ENCODE measurements around the gene MLEC.

Gene MLEC

DNA sequence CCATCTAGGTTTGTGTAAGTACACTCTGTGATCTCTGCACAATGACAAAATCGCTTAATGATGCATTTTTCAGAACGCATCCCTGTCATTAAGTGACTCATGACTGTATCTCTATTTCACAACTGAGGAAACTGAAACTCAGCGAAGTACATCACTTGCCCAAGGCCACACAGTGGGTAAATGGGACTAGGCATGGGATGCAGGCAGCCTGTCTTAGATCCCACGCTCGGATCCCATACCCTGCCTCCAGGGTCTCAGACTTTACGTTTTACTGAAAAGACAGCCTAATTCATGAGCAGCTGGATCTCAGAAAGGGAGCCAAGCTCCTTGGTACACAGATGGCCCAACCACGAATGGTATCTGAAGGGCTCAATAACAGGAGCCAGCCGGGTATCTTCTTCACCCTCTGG is 2.4 kb upstream of the MLEC start:
- no peaks in the 10 kb centered on the region for H3K36me3 ChIP-seq (ENCODE audit: control insufficient read depth, insufficient read depth, low read length)
- H3K27me3 ChIP-seq (ENCODE audit: control insufficient read depth, insufficient read depth, low read length), result no peaks in the 10 kb centered on the region
- H3K27ac ChIP-seq (ENCODE audit: low read depth, low read length), result no peak overlapping the region
- no peaks in the 10 kb centered on the region for H3K9me3 ChIP-seq (ENCODE audit: control insufficient read depth, insufficient read depth, low read depth, low read length)
- no peak overlapping the region for H3K9ac ChIP-seq (ENCODE audit: low read length)
- no peak overlapping the region for H3K4me3 ChIP-seq (ENCODE audit: low read depth, low read length)
- H3K4me1 ChIP-seq (ENCODE audit: control insufficient read depth, insufficient read depth, low read length), result peaks cover 18% of the 10 kb centered on the region

DNA sequence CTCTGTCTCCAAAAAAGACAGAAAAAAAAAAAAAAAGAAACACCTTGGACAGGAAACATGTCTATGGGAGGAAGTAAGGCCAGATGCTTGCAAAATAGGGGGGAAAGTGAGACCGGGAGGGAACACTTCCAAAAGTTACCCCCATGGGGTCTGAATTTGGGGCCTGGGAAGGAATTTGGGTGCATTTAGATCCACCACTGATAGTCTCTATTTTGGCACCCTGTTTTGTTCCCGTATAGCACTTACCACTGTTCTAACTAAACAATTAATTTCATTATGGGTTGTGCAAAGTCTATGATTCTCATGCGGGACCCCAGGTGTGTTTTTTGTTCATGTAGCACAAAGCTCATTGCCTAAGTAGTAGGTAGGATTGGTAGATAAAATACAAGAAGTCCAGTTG is 1.4 kb upstream of the MLEC start:
- Histone ChIP-seq H3K4me3 (ENCODE audit: low read depth, low read length) (peak overlapping the region; percentile 86), H3K4me1 (ENCODE audit: control insufficient read depth, insufficient read depth, low read length) (peaks cover 22% of the 10 kb centered on the region), H3K27ac (ENCODE audit: low read depth, low read length) (no peak overlapping the region), H3K9me3 (ENCODE audit: control insufficient read depth, insufficient read depth, low read depth, low read length) (no peaks in the 10 kb centered on the region), H3K9ac (ENCODE audit: low read length) (no peak overlapping the region), H3K27me3 (ENCODE audit: control insufficient read depth, insufficient read depth, low read length) (no peaks in the 10 kb centered on the region), H3K36me3 (ENCODE audit: control insufficient read depth, insufficient read depth, low read length) (no peaks in the 10 kb centered on the region)

DNA sequence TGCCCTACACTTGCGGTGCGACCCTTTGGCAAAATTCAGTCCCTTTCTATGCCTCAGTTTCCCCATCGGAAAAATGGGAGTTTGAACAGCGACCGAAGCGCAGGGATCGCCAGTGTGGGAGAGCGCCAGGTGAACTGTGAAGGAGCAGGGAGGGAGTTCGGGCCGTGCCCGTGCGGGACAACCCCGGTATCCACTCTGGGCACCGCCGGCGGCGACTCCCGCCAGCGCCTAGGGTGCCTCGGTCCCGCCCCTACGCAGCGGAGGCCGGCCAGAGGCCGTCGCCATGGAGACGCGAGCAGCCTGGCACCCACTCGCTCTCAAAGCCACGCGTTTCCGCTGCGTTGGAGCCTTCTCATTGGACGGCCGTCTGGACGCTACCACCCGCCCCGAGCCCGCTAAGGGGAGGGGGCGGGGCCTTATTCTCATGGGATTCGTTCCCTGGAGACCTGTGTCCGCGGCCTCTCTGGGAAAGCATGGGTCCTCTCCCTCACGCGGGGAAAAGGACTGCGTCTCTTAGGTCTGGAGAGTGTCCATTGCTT is 729 bp upstream of the MLEC start:
- Histone ChIP-seq H3K27ac (ENCODE audit: low read depth, low read length) (peak overlapping the region; percentile 87; the same call in 1 of the 2 replicates), H3K4me1 (ENCODE audit: control insufficient read depth, insufficient read depth, low read length) (peaks cover 28% of the 10 kb centered on the region), H3K9me3 (ENCODE audit: control insufficient read depth, insufficient read depth, low read depth, low read length) (no peaks in the 10 kb centered on the region), H3K9ac (ENCODE audit: low read length) (peak overlapping the region; percentile 83), H3K27me3 (ENCODE audit: control insufficient read depth, insufficient read depth, low read length) (no peaks in the 10 kb centered on the region), H3K36me3 (ENCODE audit: control insufficient read depth, insufficient read depth, low read length) (no peaks in the 10 kb centered on the region), H3K4me3 (ENCODE audit: low read depth, low read length) (peak overlapping the region; percentile 86)

DNA sequence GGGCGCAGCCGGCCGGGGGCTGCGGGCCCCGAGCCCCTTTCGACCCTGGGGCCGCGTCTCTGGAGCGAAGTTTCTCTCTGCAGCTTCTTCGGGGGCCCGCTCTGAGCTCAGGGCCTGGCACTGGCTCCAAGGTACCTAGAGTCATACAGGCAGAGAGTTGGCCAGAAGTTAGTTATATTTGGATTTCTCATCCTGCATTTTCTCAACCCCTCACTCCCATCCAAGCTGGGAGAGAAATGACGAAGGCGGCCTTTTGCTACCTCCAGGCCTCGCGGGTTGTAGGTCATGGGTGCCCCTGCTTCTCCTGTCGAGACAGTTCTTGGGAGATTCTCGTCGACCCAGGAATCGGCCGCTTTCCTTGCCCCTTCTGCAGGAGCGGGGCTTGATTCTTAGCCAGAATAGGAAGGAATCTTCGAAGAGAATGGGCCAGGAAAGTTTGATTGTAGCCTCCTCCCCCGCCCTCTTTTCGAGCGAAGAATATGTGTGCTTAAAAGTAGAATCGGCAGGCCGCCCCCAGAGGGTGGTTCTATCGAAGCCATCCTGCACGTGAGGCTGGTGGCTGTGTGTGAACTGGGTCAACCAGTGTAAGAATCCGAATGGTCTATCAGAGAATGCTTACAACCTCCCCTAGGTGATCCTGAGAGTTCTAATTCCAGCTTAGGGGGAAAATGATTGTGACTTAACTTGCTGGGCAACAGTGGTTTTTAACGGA is 785 bp downstream of the MLEC start:
- H3K36me3 ChIP-seq (ENCODE audit: control insufficient read depth, insufficient read depth, low read length), result no peaks in the 10 kb centered on the region; the same call in 1 of the 2 replicates
- peak overlapping the region; percentile 81 for H3K9ac ChIP-seq (ENCODE audit: low read length)
- no peaks in the 10 kb centered on the region for H3K27me3 ChIP-seq (ENCODE audit: control insufficient read depth, insufficient read depth, low read length)
- H3K27ac ChIP-seq (ENCODE audit: low read depth, low read length), result peak overlapping the region; percentile 84
- peaks cover 39% of the 10 kb centered on the region for H3K4me1 ChIP-seq (ENCODE audit: control insufficient read depth, insufficient read depth, low read length)
- peak overlapping the region; percentile 86 for H3K4me3 ChIP-seq (ENCODE audit: low read depth, low read length)
- H3K9me3 ChIP-seq (ENCODE audit: control insufficient read depth, insufficient read depth, low read depth, low read length), result no peaks in the 10 kb centered on the region

DNA sequence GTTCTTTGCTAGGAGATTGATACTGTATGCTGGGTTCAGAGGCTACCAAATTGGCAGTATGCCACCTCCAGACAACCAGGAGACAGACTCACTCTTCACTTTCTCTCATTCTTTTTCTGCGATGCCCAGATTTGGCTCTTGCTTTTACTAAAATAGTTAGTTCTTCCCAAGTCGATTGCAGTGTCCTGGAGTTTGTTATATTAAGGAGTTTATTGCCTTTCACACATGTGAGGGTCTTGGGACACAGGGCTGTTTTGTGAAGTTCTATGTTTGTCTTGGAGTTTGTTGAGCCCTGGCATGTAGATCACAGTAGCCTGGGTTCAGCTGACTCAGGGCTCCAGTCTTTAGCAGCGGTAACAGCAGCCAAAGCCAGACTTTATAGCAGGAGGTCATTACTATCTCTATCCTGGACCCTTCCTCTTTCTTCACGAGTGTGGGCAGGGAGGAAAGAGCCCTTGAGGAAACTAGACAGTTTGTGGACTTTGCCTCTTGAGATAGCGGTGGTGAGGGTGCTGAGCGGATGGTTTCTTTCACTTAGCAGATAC is 1.6 kb downstream of the MLEC start:
- Histone ChIP-seq H3K36me3 (ENCODE audit: control insufficient read depth, insufficient read depth, low read length) (no peaks in the 10 kb centered on the region; the same call in 1 of the 2 replicates), H3K27ac (ENCODE audit: low read depth, low read length) (no peak overlapping the region), H3K9me3 (ENCODE audit: control insufficient read depth, insufficient read depth, low read depth, low read length) (no peaks in the 10 kb centered on the region), H3K4me3 (ENCODE audit: low read depth, low read length) (peak overlapping the region; percentile 86), H3K27me3 (ENCODE audit: control insufficient read depth, insufficient read depth, low read length) (no peaks in the 10 kb centered on the region), H3K4me1 (ENCODE audit: control insufficient read depth, insufficient read depth, low read length) (peaks cover 47% of the 10 kb centered on the region), H3K9ac (ENCODE audit: low read length) (peak overlapping the region; percentile 81)

DNA sequence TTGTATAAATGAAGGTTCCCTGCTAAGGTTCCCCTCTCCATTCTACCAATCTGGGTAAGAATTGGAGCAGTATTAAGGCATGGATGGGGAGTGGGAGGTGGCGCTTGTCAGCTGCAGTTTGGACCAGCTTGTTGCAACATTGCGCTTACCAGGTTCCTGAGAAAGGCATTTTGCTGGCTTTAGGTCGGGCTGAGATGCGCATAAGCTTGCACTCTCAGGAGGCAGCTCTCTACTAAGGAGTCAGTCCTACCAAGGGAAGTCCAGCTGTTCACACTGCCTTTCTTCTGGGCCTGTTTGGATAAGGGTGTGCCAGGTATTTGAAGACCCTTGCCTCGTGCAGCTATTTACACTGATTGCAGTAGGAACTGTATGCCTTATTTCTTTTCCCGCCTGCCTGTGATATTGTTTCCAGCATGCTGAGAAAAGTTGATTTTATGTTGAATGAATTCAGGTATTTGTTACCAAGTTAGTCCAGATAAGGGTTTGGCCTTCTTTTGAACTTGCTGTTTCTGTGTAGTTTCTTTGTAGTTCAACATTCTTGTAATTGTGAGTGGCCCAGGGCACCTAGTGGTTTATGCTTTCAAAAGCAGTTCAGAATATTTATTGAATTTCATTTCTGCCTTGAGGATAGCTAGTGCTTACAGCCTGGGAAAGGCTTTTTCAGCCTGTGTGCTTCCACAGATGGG is 2.6 kb downstream of the MLEC start:
- Histone ChIP-seq H3K9me3 (ENCODE audit: control insufficient read depth, insufficient read depth, low read depth, low read length) (no peaks in the 10 kb centered on the region), H3K9ac (ENCODE audit: low read length) (peak overlapping the region; percentile 81), H3K36me3 (ENCODE audit: control insufficient read depth, insufficient read depth, low read length) (peaks cover 7% of the 10 kb centered on the region), H3K27me3 (ENCODE audit: control insufficient read depth, insufficient read depth, low read length) (no peaks in the 10 kb centered on the region), H3K4me3 (ENCODE audit: low read depth, low read length) (peak overlapping the region; percentile 86), H3K4me1 (ENCODE audit: control insufficient read depth, insufficient read depth, low read length) (peaks cover 55% of the 10 kb centered on the region), H3K27ac (ENCODE audit: low read depth, low read length) (no peak overlapping the region)

DNA sequence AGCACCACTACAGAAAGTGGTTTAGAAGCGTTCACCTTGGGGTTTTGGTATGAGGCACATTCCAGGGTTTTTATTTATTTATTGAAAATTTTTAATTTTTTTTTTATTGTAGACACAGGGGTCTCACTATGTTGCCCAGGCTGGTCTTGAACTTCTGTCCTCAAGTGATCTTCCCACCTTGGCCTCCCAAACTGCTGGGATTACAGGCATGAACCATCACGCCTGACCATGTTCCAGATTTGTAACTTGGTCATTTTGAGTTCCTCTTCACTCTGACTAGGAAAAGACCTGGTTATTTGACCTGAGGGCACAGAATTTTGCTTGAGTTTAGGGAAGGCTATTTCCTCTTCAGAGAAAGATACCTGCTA is 3.1 kb downstream of the MLEC start:
- no peak overlapping the region for H3K9ac ChIP-seq (ENCODE audit: low read length)
- peaks cover 12% of the 10 kb centered on the region for H3K36me3 ChIP-seq (ENCODE audit: control insufficient read depth, insufficient read depth, low read length)
- H3K27ac ChIP-seq (ENCODE audit: low read depth, low read length), result no peak overlapping the region

DNA sequence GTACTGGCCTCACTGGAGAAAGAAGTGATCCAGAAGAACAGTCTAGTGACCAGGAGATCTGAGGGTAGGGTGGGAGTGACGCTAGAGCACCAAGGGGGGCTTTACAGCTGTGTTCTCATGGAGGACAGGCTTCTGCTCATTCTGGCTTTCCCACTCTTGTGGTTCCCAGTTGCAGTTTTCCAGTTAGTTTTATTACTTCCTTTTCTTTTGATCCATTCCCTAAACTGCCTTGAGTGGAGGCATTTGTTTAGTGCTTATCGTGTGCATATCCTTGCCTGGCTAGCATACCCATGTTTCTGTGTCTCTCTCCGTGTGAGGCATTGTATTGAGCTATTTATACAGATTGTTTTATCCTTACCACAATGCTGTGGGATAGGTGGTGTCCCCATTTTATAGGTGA is 4.0 kb downstream of the MLEC start:
- H3K27me3 ChIP-seq (ENCODE audit: control insufficient read depth, insufficient read depth, low read length), result no peaks in the 10 kb centered on the region
- H3K36me3 ChIP-seq (ENCODE audit: control insufficient read depth, insufficient read depth, low read length), result peaks cover 21% of the 10 kb centered on the region
- H3K9me3 ChIP-seq (ENCODE audit: control insufficient read depth, insufficient read depth, low read depth, low read length), result no peaks in the 10 kb centered on the region
- no peak overlapping the region for H3K27ac ChIP-seq (ENCODE audit: low read depth, low read length)
- no peak overlapping the region for H3K4me3 ChIP-seq (ENCODE audit: low read depth, low read length)
- H3K9ac ChIP-seq (ENCODE audit: low read length), result no peak overlapping the region
- peaks cover 55% of the 10 kb centered on the region for H3K4me1 ChIP-seq (ENCODE audit: control insufficient read depth, insufficient read depth, low read length)

More for the DNA sequence above, 3.1 kb downstream of the MLEC start:
- Histone ChIP-seq H3K27me3 (ENCODE audit: control insufficient read depth, insufficient read depth, low read length) (no peaks in the 10 kb centered on the region), H3K9me3 (ENCODE audit: control insufficient read depth, insufficient read depth, low read depth, low read length) (no peaks in the 10 kb centered on the region), H3K4me3 (ENCODE audit: low read depth, low read length) (0 out of 2 replicates have a peak overlapping the region, but pooled peaks have one; percentile 86), H3K4me1 (ENCODE audit: control insufficient read depth, insufficient read depth, low read length) (peaks cover 55% of the 10 kb centered on the region)

DNA sequence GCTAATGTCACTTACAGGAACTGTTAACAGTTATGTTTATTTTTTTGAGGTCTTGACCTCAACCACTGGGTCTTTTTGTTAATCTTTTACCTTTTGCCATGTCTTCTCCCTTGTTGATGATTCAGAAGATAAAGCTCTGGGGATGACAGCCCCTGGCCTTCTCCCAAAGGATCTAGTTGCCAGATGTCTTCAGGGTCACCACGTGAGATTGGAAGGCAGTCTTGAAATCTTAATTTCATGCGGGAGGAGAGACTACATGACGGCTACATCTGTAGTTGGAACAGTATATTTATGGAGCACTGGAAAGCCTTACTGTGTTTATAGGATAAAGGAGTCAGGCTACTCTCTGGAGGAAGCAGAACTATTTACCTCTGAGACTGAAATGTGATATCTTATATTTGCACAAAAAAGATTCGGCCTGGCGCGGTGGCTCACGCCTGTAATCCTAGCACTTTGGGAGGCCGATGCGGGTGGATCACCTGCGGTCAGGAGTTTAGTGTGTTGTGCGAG is 5.6 kb downstream of the MLEC start:
- Histone ChIP-seq H3K27me3 (ENCODE audit: control insufficient read depth, insufficient read depth, low read length) (no peaks in the 10 kb centered on the region), H3K27ac (ENCODE audit: low read depth, low read length) (0 out of 2 replicates have a peak overlapping the region, but pooled peaks have one; percentile 65), H3K36me3 (ENCODE audit: control insufficient read depth, insufficient read depth, low read length) (peaks cover 37% of the 10 kb centered on the region), H3K9me3 (ENCODE audit: control insufficient read depth, insufficient read depth, low read depth, low read length) (no peaks in the 10 kb centered on the region), H3K4me3 (ENCODE audit: low read depth, low read length) (no peak overlapping the region), H3K9ac (ENCODE audit: low read length) (peak overlapping the region; percentile 41), H3K4me1 (ENCODE audit: control insufficient read depth, insufficient read depth, low read length) (peaks cover 55% of the 10 kb centered on the region)

DNA sequence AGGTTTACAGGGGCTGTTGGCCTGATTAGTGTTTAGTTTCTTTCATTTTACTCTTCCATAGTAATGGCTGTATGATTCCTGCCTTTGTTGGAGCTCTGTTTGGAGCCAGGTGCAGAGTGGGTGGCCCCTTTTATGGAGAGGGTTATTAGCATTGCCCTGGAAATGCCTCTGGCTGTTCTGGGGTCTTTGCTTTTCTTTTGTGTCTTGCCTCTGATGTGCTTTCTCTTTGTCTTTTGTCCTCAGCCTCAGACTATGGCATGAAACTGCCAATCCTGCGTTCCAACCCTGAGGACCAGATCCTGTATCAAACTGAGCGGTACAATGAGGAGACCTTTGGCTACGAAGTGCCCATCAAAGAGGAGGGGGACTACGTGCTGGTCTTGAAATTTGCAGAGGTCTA is 6.9 kb downstream of the MLEC start:
- Histone ChIP-seq H3K9me3 (ENCODE audit: control insufficient read depth, insufficient read depth, low read depth, low read length) (no peaks in the 10 kb centered on the region), H3K27me3 (ENCODE audit: control insufficient read depth, insufficient read depth, low read length) (no peaks in the 10 kb centered on the region), H3K4me3 (ENCODE audit: low read depth, low read length) (no peak overlapping the region), H3K27ac (ENCODE audit: low read depth, low read length) (peak overlapping the region; percentile 65), H3K9ac (ENCODE audit: low read length) (peak overlapping the region; percentile 41), H3K4me1 (ENCODE audit: control insufficient read depth, insufficient read depth, low read length) (peaks cover 50% of the 10 kb centered on the region), H3K36me3 (ENCODE audit: control insufficient read depth, insufficient read depth, low read length) (peaks cover 50% of the 10 kb centered on the region)

DNA sequence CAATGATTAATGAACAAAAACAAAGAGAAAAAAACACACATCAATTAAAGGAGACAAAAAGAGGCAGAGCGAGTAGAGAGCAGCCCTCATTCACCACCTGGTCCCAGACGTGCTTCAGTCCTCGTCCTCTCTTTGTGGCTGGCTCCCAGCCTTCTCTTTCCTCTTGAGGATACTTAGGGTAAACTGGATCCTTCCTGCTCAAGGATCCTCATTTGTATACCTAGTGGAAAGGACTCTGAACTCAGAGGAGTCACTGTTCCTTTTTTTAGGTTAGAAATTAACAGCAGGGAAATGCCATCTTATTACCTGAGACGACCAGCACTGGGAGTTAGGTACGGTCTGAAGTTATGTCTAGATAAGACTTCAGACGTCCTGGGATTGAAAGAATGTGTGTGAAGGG is 9.7 kb downstream of the MLEC start:
- H3K9ac ChIP-seq (ENCODE audit: low read length), result no peak overlapping the region
- no peaks in the 10 kb centered on the region for H3K9me3 ChIP-seq (ENCODE audit: control insufficient read depth, insufficient read depth, low read depth, low read length)
- H3K36me3 ChIP-seq (ENCODE audit: control insufficient read depth, insufficient read depth, low read length), result peaks cover 78% of the 10 kb centered on the region
- H3K4me1 ChIP-seq (ENCODE audit: control insufficient read depth, insufficient read depth, low read length), result peaks cover 25% of the 10 kb centered on the region
- no peak overlapping the region for H3K4me3 ChIP-seq (ENCODE audit: low read depth, low read length)
- no peak overlapping the region for H3K27ac ChIP-seq (ENCODE audit: low read depth, low read length)
- H3K27me3 ChIP-seq (ENCODE audit: control insufficient read depth, insufficient read depth, low read length), result no peaks in the 10 kb centered on the region
